Measurements from ENCODE around the gene DRAXIN.

- TF ChIP-seq EZH2phosphoT487 (IDR thresholded peaks at IDR 0.05; ENCODE audit: low read length): no peak
- TF ChIP-seq CTCF (IDR thresholded peaks at IDR 0.05; ENCODE audit: low read length): no peak
- no peak for TF ChIP-seq EZH2 (optimal IDR thresholded peaks at IDR 0.05; ENCODE audit: low read depth, low read length)
Observed at GRCh38 chr1:11668516-11668915, 23.0 kb upstream of the DRAXIN start.

Measured in MM.1S (cell line).